HepG2 (cell line): Measurements from ENCODE around the gene SMIM38. TPM values are rescaled to one million over a fixed set of nuclear protein-coding genes. Genes with fewer than 3 reads are reported as not detected.

ENCODE experiments used
- CBX5 ChIP-seq: sonication (generic); formaldehyde crosslinking; IDR thresholded peaks from 2 replicates; pipeline ENCODE4 v1.4.0; 2020; ENCODE audit warnings: missing genetic modification reagents, borderline replicate concordance
- EED ChIP-seq: sonication (generic); formaldehyde crosslinking; IDR thresholded peaks from 2 replicates; pipeline ENCODE4 v1.5.0; 2020; ENCODE audit warnings: mild to moderate bottlenecking, missing genetic modification reagents
- ISL2 ChIP-seq: sonication (generic); formaldehyde crosslinking; IDR thresholded peaks from 2 replicates; pipeline ENCODE4 v1.5.0; 2020; ENCODE audit warnings: missing genetic modification reagents
- NR2F1 ChIP-seq, 2 experiments: fragments of 450-650 bp in 1 of 2; formaldehyde crosslinking in 1 of 2; IDR thresholded peaks; 2 replicates each; pipeline versions ENCODE4 v1.5.0 to v1.6.1; 2016 to 2020; ENCODE audit warnings: mild to moderate bottlenecking in 1 of 2, missing compliant biosample characterization in 1 of 2, missing genetic modification reagents in 1 of 2, moderate library complexity in 1 of 2
- SNAPC4 ChIP-seq: sonication (generic); formaldehyde crosslinking; IDR thresholded peaks from 2 replicates; pipeline ENCODE4 v1.4.0; 2020; ENCODE audit warnings: mild to moderate bottlenecking, missing genetic modification reagents
- ZNF407 ChIP-seq: sonication (generic); formaldehyde crosslinking; IDR thresholded peaks from one replicate; pipeline ENCODE4 v1.5.1; 2020; ENCODE audit warnings: mild to moderate bottlenecking, missing genetic modification reagents; ENCODE audit errors: not compliant biosample characterization
- ZNF510 ChIP-seq: sonication (generic); formaldehyde crosslinking; IDR thresholded peaks from 2 replicates; pipeline ENCODE4 v1.4.0; 2020; ENCODE audit warnings: low read depth, mild to moderate bottlenecking, missing genetic modification reagents
- ZNF768 ChIP-seq: sonication (generic); formaldehyde crosslinking; IDR thresholded peaks from 2 replicates; pipeline ENCODE4 v1.4.0; 2020; ENCODE audit warnings: missing genetic modification reagents
- polyA plus RNA-seq, 8 experiments: library from polyadenylated mRNA; depleted of rRNA in 3 of 8; stranded (reverse) in 7 of 8; unstranded in 1 of 8; fragments of >200 nt; fragmentation: Illumina TruSeq in 4 of 8; extraction: Trizol in 4 of 8; gene quantifications; 2 replicates each; pipeline versions ENCODE4 v1.2.1 to v1.2.3, GENCODE V29; 2011 to 2016; ENCODE audit warnings: low read depth in 4 of 8, missing spikeins in 1 of 8, mixed read lengths in 1 of 8; ENCODE audit not compliant: insufficient read depth in 1 of 8
- total RNA-seq, 5 experiments: library from RNA; depleted of rRNA; stranded (reverse); fragments of >200 nt; fragmentation: Illumina TruSeq; extraction: Trizol; gene quantifications; 2 replicates each; pipeline ENCODE4 v1.2.3, GENCODE V29; 2016; ENCODE audit warnings: low read depth in 1 of 5
- TF ChIP-seq, protein P1 (sequence below), 2 experiments: sonication (generic) in 1 of 2; formaldehyde crosslinking in 1 of 2; IDR thresholded peaks; 2 replicates each; pipeline versions ENCODE4 v1.6.1 to v1.9.0; 2014 to 2022; ENCODE audit warnings: antibody characterized with exemption in 1 of 2, borderline replicate concordance in 1 of 2, inconsistent platforms in 1 of 2, low read depth in 1 of 2, missing genetic modification reagents in 1 of 2

The SMIM38 gene
- total and polyA plus RNA-seq, 2 of the 13 experiments (the other 11 are each of a cell fraction or from before 2014, with no cell fraction given), result 0.30 to 0.40 TPM

DNA sequence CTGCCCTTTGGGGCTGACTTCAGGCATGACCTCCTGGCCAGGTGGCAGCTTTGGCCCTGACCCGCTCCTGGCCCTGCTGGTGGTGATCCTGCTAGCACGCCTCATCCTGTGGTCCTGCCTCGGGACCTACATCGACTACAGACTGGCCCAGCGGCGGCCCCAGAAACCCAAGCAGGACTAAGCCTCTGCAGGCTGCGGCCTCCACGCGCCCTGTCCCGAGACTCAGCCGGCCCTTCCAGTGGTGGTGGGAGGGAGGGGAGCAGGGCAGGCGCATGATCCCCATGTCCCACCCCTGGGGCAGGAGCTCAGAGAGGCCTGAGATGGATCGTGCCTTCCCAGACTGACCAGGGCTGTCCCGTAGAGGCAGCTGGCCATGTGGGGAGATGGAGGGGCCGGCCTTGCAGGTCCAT is 2.1 kb downstream of the SMIM38 start (continued):
- TF ChIP-seq SNAPC4, result no peak
- TF ChIP-seq ISL2 (CRISPR knock-in tag), result no peak
- TF ChIP-seq ZNF510 (CRISPR knock-in tag), result no peak
- no peak for TF ChIP-seq EED (CRISPR knock-in tag)
- 0 out of 2 replicates have a peak, but pooled peaks have one; percentile 12 for TF ChIP-seq ZNF768
- TF ChIP-seq CBX5 (CRISPR knock-in tag), result no peak
- no peak for TF ChIP-seq NR2F1 (CRISPR knock-in tag; IDR thresholded peaks at IDR 0.05)
- TF ChIP-seq, protein P1, sequence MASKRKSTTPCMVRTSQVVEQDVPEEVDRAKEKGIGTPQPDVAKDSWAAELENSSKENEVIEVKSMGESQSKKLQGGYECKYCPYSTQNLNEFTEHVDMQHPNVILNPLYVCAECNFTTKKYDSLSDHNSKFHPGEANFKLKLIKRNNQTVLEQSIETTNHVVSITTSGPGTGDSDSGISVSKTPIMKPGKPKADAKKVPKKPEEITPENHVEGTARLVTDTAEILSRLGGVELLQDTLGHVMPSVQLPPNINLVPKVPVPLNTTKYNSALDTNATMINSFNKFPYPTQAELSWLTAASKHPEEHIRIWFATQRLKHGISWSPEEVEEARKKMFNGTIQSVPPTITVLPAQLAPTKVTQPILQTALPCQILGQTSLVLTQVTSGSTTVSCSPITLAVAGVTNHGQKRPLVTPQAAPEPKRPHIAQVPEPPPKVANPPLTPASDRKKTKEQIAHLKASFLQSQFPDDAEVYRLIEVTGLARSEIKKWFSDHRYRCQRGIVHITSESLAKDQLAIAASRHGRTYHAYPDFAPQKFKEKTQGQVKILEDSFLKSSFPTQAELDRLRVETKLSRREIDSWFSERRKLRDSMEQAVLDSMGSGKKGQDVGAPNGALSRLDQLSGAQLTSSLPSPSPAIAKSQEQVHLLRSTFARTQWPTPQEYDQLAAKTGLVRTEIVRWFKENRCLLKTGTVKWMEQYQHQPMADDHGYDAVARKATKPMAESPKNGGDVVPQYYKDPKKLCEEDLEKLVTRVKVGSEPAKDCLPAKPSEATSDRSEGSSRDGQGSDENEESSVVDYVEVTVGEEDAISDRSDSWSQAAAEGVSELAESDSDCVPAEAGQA (IDR thresholded peaks at IDR 0.05; ENCODE audit: low read depth), result no peak
- TF ChIP-seq, protein P1 (CRISPR knock-in tag; IDR thresholded peaks at IDR 0.05; ENCODE audit: borderline replicate concordance), result no peak
- TF ChIP-seq ZNF407 (CRISPR knock-in tag), result no peak
